Trophoblast cell (in vitro differentiated cells and primary cell): ENCODE results near the gene HBA2.
"Not testable (repeated sequence)": the region's sequence is repeated elsewhere in the genome, so short reads cannot be mapped to it uniquely, and the experiment has no call there.

Experiments used
- DNase-seq, 2 donors: peaks; one replicate each; pipeline ENCODE4 v3.0.0-alpha.2; 2016
- H2AFZ ChIP-seq: 2 replicates; pipeline ENCODE4 v1.6.1; 2013; ENCODE audit warnings: low read length, moderate library complexity, mild to moderate bottlenecking; ENCODE audit not compliant: insufficient read depth, poor library complexity
- H2AK5ac ChIP-seq: 2 replicates; pipeline ENCODE4 v1.6.1; 2013; ENCODE audit warnings: mild to moderate bottlenecking, low read length
- H2BK120ac ChIP-seq: 2 replicates; pipeline ENCODE4 v1.6.1; 2013; ENCODE audit warnings: low read length, mild to moderate bottlenecking, moderate library complexity; ENCODE audit not compliant: insufficient read depth, poor library complexity
- H2BK12ac ChIP-seq: 2 replicates; pipeline ENCODE4 v1.6.1; 2013; ENCODE audit warnings: mild to moderate bottlenecking, low read length, moderate library complexity
- H2BK5ac ChIP-seq: 2 replicates; pipeline ENCODE4 v1.6.1; 2013; ENCODE audit warnings: low read length, low read depth, moderate library complexity, mild to moderate bottlenecking; ENCODE audit not compliant: poor library complexity
- H3K14ac ChIP-seq: 2 replicates; pipeline ENCODE4 v1.6.1; 2013; ENCODE audit warnings: mild to moderate bottlenecking, low read length
- H3K18ac ChIP-seq: 2 replicates; pipeline ENCODE4 v1.6.1; 2013; ENCODE audit warnings: mild to moderate bottlenecking, low read length
- H3K23ac ChIP-seq: 2 replicates; pipeline ENCODE4 v1.6.1; 2013; ENCODE audit warnings: low read length
- H3K27ac ChIP-seq: 2 replicates; pipeline ENCODE4 v1.5.1; 2013; ENCODE audit warnings: low read depth, mild to moderate bottlenecking, inconsistent platforms, low read length, moderate library complexity
- H3K27me3 ChIP-seq: 2 replicates; pipeline ENCODE4 v1.6.1; 2013; ENCODE audit warnings: inconsistent platforms, mild to moderate bottlenecking, low read length, moderate library complexity; ENCODE audit not compliant: insufficient read depth
- H3K36me3 ChIP-seq, 2 experiments: 1 replicate in 1 of 2; 2 replicates in 1 of 2; pipeline ENCODE4 v1.6.1; 2013; ENCODE audit warnings: low read length in 2 of 2, mild to moderate bottlenecking in 2 of 2, moderate library complexity in 1 of 2; ENCODE audit not compliant: insufficient read depth in 2 of 2, control insufficient read depth in 1 of 2
- H3K4ac ChIP-seq: 2 replicates; pipeline ENCODE4 v1.6.1; 2013; ENCODE audit warnings: low read depth, mild to moderate bottlenecking, low read length, moderate library complexity
- H3K4me1 ChIP-seq, 2 experiments: 1 replicate in 1 of 2; 2 replicates in 1 of 2; pipeline ENCODE4 v1.6.1; 2013; ENCODE audit warnings: low read length in 2 of 2, mild to moderate bottlenecking in 2 of 2, moderate library complexity in 1 of 2; ENCODE audit not compliant: insufficient read depth in 2 of 2, control insufficient read depth in 1 of 2
- H3K4me2 ChIP-seq: 2 replicates; pipeline ENCODE4 v1.6.1; 2013; ENCODE audit warnings: inconsistent platforms, mild to moderate bottlenecking, low read length, moderate library complexity
- H3K4me3 ChIP-seq: 2 replicates; pipeline ENCODE4 v1.5.1; 2013; ENCODE audit warnings: mild to moderate bottlenecking, low read depth, low read length, inconsistent platforms
- H3K79me1 ChIP-seq: one replicate; pipeline ENCODE4 v1.6.1; 2013; ENCODE audit warnings: low read length
- H3K79me2 ChIP-seq: 2 replicates; pipeline ENCODE4 v1.6.1; 2013; ENCODE audit warnings: low read length, mild to moderate bottlenecking; ENCODE audit not compliant: control insufficient read depth, insufficient read depth, poor library complexity
- H3K9ac ChIP-seq: 2 replicates; pipeline ENCODE4 v1.6.1; 2013; ENCODE audit warnings: mild to moderate bottlenecking, low read length
- H3K9me3 ChIP-seq: 2 replicates; pipeline ENCODE4 v1.6.1; 2013; ENCODE audit warnings: low read depth, mild to moderate bottlenecking, control low read depth, inconsistent platforms, low read length; ENCODE audit not compliant: insufficient read depth
- H4K12ac ChIP-seq: 2 replicates; pipeline ENCODE4 v1.6.1; 2013; ENCODE audit warnings: low read depth, mild to moderate bottlenecking, low read length, moderate library complexity
- H4K8ac ChIP-seq: 2 replicates; pipeline ENCODE4 v1.6.1; 2013; ENCODE audit warnings: low read depth, mild to moderate bottlenecking, low read length, moderate library complexity
- H4K91ac ChIP-seq: one replicate; pipeline ENCODE4 v1.6.1; 2013; ENCODE audit warnings: low read depth, mild to moderate bottlenecking, low read length, moderate library complexity
- WGBS: extraction: QIAGEN DNeasy Blood & Tissue Kit; methylation state at CpG from one replicate; pipeline ENCODE4 v1.1.7; 2013; ENCODE audit warnings: missing lambda C conversion rate; ENCODE audit not compliant: insufficient read length, insufficient coverage; ENCODE audit errors: extremely low coverage; 5-methylcytosine and 5-hydroxymethylcytosine counted together

Gene HBA2

DNA sequence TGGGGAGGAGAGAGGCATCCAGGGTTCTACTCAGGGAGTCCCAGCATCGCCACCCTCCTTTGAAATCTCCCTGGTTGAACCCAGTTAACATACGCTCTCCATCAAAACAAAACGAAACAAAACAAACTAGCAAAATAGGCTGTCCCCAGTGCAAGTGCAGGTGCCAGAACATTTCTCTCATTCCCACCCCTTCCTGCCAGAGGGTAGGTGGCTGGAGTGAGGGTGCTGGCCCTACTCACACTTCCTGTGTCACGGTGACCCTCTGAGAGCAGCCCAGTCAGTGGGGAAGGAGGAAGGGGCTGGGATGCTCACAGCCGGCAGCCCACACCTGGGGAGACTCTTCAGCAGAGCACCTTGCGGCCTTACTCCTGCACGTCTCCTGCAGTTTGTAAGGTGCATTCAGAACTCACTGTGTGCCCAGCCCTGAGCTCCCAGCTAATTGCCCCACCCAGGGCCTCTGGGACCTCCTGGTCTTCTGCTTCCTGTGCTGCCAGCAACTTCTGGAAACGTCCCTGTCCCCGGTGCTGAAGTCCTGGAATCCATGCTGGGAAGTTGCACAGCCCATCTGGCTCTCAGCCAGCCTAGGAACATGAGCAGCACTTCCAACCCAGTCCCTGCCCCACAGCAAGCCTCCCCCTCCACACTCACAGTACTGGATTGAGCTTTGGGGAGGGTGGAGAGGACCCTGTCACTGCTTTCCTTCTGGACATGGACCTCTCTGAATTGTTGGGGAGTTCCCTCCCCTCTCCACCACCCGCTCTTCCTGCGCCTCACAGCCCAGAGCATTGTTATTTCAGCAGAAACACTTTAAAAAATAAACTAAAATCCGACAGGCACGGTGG, 1.5 kb downstream of the HBA2 start:
- H4K8ac ChIP-seq, H2BK120ac ChIP-seq, H4K12ac ChIP-seq, DNase-seq, H3K4me1 ChIP-seq, H3K79me1 ChIP-seq, H3K9ac ChIP-seq, H3K4me3 ChIP-seq, H2AFZ ChIP-seq, H3K79me2 ChIP-seq, H3K27ac ChIP-seq, H3K36me3 ChIP-seq, H2BK5ac ChIP-seq, H3K18ac ChIP-seq, H2AK5ac ChIP-seq, H4K91ac ChIP-seq, H2BK12ac ChIP-seq, H3K9me3 ChIP-seq, H3K14ac ChIP-seq, H3K4ac ChIP-seq, H3K23ac ChIP-seq: not testable (repeated sequence)
- peaks cover 31% of the 10 kb centered on the region for H3K27me3 ChIP-seq
- no CpG with 5 or more reads among the region's 13 CpGs for WGBS
- peak overlapping the region; percentile 46 for H3K4me2 ChIP-seq

GRCh38 chr16:175011-175949, 2.6 kb downstream of the HBA2 start:
- Histone ChIP-seq H3K9ac (no peak overlapping the region), H3K4me2 (no peak overlapping the region), H3K79me2 (no peaks in the 10 kb centered on the region), H3K79me1 (no peaks in the 10 kb centered on the region), H3K4me3 (no peak overlapping the region), H3K36me3 (no peaks in the 10 kb centered on the region), H3K4me1 (peaks cover 0 to 3% of the 10 kb centered on the region in 2 experiments), H2AK5ac (no peak overlapping the region), H2AFZ (no peak overlapping the region), H3K18ac (no peak overlapping the region), H3K23ac (no peak overlapping the region), H4K8ac (no peak overlapping the region), H3K9me3 (peaks cover 4% of the 10 kb centered on the region), H2BK5ac (no peak overlapping the region), H3K27ac (no peak overlapping the region), H3K4ac (no peak overlapping the region), H4K91ac (no peak overlapping the region), H3K27me3 (peaks cover 35% of the 10 kb centered on the region), H2BK12ac (no peak overlapping the region), H2BK120ac (no peak overlapping the region), H4K12ac (no peak overlapping the region), H3K14ac (no peak overlapping the region)
- no peak for DNase-seq
- no CpG with 5 or more reads among the region's 8 CpGs for WGBS

- H3K4me2 ChIP-seq, H3K36me3 ChIP-seq, H2BK5ac ChIP-seq, H4K12ac ChIP-seq, H3K18ac ChIP-seq, H4K8ac ChIP-seq, H3K4me1 ChIP-seq, H3K27ac ChIP-seq, H3K79me1 ChIP-seq, DNase-seq, H3K4me3 ChIP-seq, H2AFZ ChIP-seq, H2AK5ac ChIP-seq, H3K79me2 ChIP-seq, H3K9me3 ChIP-seq, H4K91ac ChIP-seq, H3K14ac ChIP-seq, H2BK120ac ChIP-seq, H3K9ac ChIP-seq, H3K4ac ChIP-seq, H2BK12ac ChIP-seq, H3K23ac ChIP-seq: not testable (repeated sequence)
- peaks cover 35% of the 10 kb centered on the region for H3K27me3 ChIP-seq
- no CpG with 5 or more reads among the region's 39 CpGs for WGBS
Measured at GRCh38 chr16:176006-176405, 3.3 kb downstream of the HBA2 start.

- peaks cover 31% of the 10 kb centered on the region for H3K27me3 ChIP-seq
Measured at GRCh38 chr16:176477-177382, 4.1 kb downstream of the HBA2 start, which contains the start of gene HBA1. TSS of gene HBA1 (plus strand) at chr16:176680. CDS start at chr16:176717, 37 bp downstream.

More at GRCh38 chr16:176477-177382, 4.1 kb downstream of the HBA2 start, which contains the start of gene HBA1:
- not testable (repeated sequence) for H3K4ac ChIP-seq, H4K91ac ChIP-seq, H3K79me2 ChIP-seq, H4K12ac ChIP-seq, H3K18ac ChIP-seq, H2BK12ac ChIP-seq, H3K23ac ChIP-seq, H3K4me3 ChIP-seq, H2BK5ac ChIP-seq, H2AK5ac ChIP-seq, H4K8ac ChIP-seq, H3K4me2 ChIP-seq, H3K79me1 ChIP-seq, H3K36me3 ChIP-seq, H2AFZ ChIP-seq, H3K9ac ChIP-seq, H2BK120ac ChIP-seq, H3K9me3 ChIP-seq, H3K14ac ChIP-seq, H3K27ac ChIP-seq, DNase-seq
- H3K4me1 ChIP-seq: peaks cover 5 to 11% of the 10 kb centered on the region in 2 experiments
- no CpG with 5 or more reads among the region's 88 CpGs for WGBS
